ENCODE measurements around the gene LPCAT1. TPM values are rescaled to one million over a fixed set of nuclear protein-coding genes. Genes with fewer than 3 reads are reported as not detected.
A peak's percentile ranks its signal among the peaks of the same experiment; 100 is the strongest.

The LPCAT1 gene
- total RNA-seq, 1 donor from 2014 or later = 13.4 TPM

GRCh38 chr5:1488882-1489680 is 34.7 kb downstream of the LPCAT1 start:
- intact Hi-C loops (cut with micrococcal nuclease) = no loop called here
- DNase-seq (no peak), ATAC-seq (peak; percentile 61)

GRCh38 chr5:1487079-1487764 is 36.5 kb downstream of the LPCAT1 start:
- intact Hi-C loops (cut with micrococcal nuclease) = no loop called here
- ATAC-seq (no peak), DNase-seq (no peak)

GRCh38 chr5:1486271-1486670 is 37.5 kb downstream of the LPCAT1 start:
- intact Hi-C loops (cut with micrococcal nuclease) = no loop called here
- DNase-seq (no peak), ATAC-seq (no peak)

- no peak for DNase-seq
- ATAC-seq = no peak
- intact Hi-C loops (cut with micrococcal nuclease) = no loop called here
These were observed 38.1 kb downstream of the LPCAT1 start for GRCh38 chr5:1485579-1486118.

- DNase-seq (no peak), ATAC-seq (no peak)
- intact Hi-C loops (cut with micrococcal nuclease) = no loop called here
These were observed 38.8 kb downstream of the LPCAT1 start for GRCh38 chr5:1484730-1485578.

- ATAC-seq (no peak), DNase-seq (no peak)
- intact Hi-C loops (cut with micrococcal nuclease) = no loop called here
These were observed 39.7 kb downstream of the LPCAT1 start for GRCh38 chr5:1483856-1484729.

- no peak for DNase-seq
- no peak for ATAC-seq
- intact Hi-C loops (cut with micrococcal nuclease) = no loop called here
These were observed 40.7 kb downstream of the LPCAT1 start for GRCh38 chr5:1483064-1483463.

- intact Hi-C loops (cut with micrococcal nuclease) = no loop called here
- DNase-seq (no peak), ATAC-seq (no peak)
These were observed 41.8 kb downstream of the LPCAT1 start for GRCh38 chr5:1481959-1482331.

- no peak for ATAC-seq
- intact Hi-C loops (cut with micrococcal nuclease) = no loop called here
- DNase-seq = no peak
These were observed 42.3 kb downstream of the LPCAT1 start for GRCh38 chr5:1481266-1481958.

- DNase-seq = peak; percentile 26
- no peak for ATAC-seq
- intact Hi-C loops (cut with micrococcal nuclease) = no loop called here
These were observed 43.0 kb downstream of the LPCAT1 start for GRCh38 chr5:1480806-1481205.

- DNase-seq (peak; percentile 62), ATAC-seq (peak; percentile 57)
- intact Hi-C loops (cut with micrococcal nuclease) = no loop called here
These were observed 43.5 kb downstream of the LPCAT1 start for GRCh38 chr5:1480217-1480616.

GRCh38 chr5:1479581-1480188 is 44.1 kb downstream of the LPCAT1 start:
- intact Hi-C loops (cut with micrococcal nuclease) = no loop called here
- peak; percentile 28 for ATAC-seq
- DNase-seq = peak; percentile 50

GRCh38 chr5:1479066-1479465 is 44.7 kb downstream of the LPCAT1 start:
- DNase-seq = no peak
- ATAC-seq = no peak
- intact Hi-C loops (cut with micrococcal nuclease) = no loop called here

GRCh38 chr5:1478271-1479035 is 45.3 kb downstream of the LPCAT1 start:
- DNase-seq = no peak
- no peak for ATAC-seq
- intact Hi-C loops (cut with micrococcal nuclease) = no loop called here

GRCh38 chr5:1477341-1477740 is 46.4 kb downstream of the LPCAT1 start:
- peak; percentile 66 for DNase-seq
- peak; percentile 68 for ATAC-seq
- intact Hi-C loops (cut with micrococcal nuclease) = no loop called here

- no peak for ATAC-seq
- intact Hi-C loops (cut with micrococcal nuclease) = no loop called here
- peak; percentile 24 for DNase-seq
These were observed 46.8 kb downstream of the LPCAT1 start for GRCh38 chr5:1476967-1477310.

Data from left ventricle myocardium superior (tissue), 1 donor.